Endothelial cell (in vitro differentiated cells): ENCODE measurements around the gene CKAP2L. TPM values are rescaled to one million over a fixed set of nuclear protein-coding genes. Genes with fewer than 3 reads are reported as not detected.
A peak's percentile ranks its signal among the peaks of the same experiment; 100 is the strongest.

Experiments used
- DNase-seq: peaks from one replicate; pipeline ENCODE4 v3.0.0; 2021; ENCODE audit warnings: low spot score
- H3K27ac Mint-ChIP-seq: one replicate; pipeline ENCODE4 v1.8.0; 2021; ENCODE audit warnings: mixed read lengths, inconsistent platforms; ENCODE audit not compliant: unreplicated experiment
- H3K27me3 Mint-ChIP-seq: one replicate; pipeline ENCODE4 v1.8.0; 2021; ENCODE audit warnings: mild to moderate bottlenecking, moderate library complexity, mixed read lengths, inconsistent platforms; ENCODE audit not compliant: unreplicated experiment
- H3K36me3 Mint-ChIP-seq: one replicate; pipeline ENCODE4 v1.8.0; 2021; ENCODE audit warnings: mild to moderate bottlenecking, low read depth, mixed read lengths, inconsistent platforms; ENCODE audit not compliant: unreplicated experiment
- H3K4me1 Mint-ChIP-seq: one replicate; pipeline ENCODE4 v1.8.0; 2021; ENCODE audit warnings: mild to moderate bottlenecking, mixed read lengths, inconsistent platforms; ENCODE audit not compliant: unreplicated experiment
- H3K4me3 Mint-ChIP-seq: one replicate; pipeline ENCODE4 v1.8.0; 2021; ENCODE audit warnings: mild to moderate bottlenecking, mixed read lengths, inconsistent platforms; ENCODE audit not compliant: unreplicated experiment
- H3K9me3 Mint-ChIP-seq: one replicate; pipeline ENCODE4 v1.8.0; 2021; ENCODE audit warnings: mixed read lengths, inconsistent platforms; ENCODE audit not compliant: unreplicated experiment
- CTCF ChIP-seq: fragments of 200-600 bp; sonication (generic); IDR thresholded peaks from one replicate; pipeline ENCODE4 v1.5.0; 2021; ENCODE audit warnings: antibody characterized with exemption; ENCODE audit not compliant: unreplicated experiment
- total RNA-seq: library from RNA; stranded (reverse); fragmentation: NEBNext Ultra II Directional; extraction: Animal tissue kit (Norgen Biotek cat#: 25700); gene quantifications from one replicate; pipeline ENCODE4 v1.2.1, GENCODE V29; 2021; ENCODE audit not compliant: unreplicated experiment

The CKAP2L gene
- total RNA-seq, 1 donor from 2014 or later, result 5.5 TPM

GRCh38 chr2:112772911-112773475 lies 8.6 kb upstream of the CKAP2L start:
- Mint-ChIP-seq H3K4me3 (no peak overlapping the region), H3K27ac (no peak overlapping the region), H3K9me3 (peaks cover 1% of the 10 kb centered on the region), H3K4me1 (no peaks in the 10 kb centered on the region), H3K36me3 (no peaks in the 10 kb centered on the region), H3K27me3 (no peaks in the 10 kb centered on the region)
- no peak for TF ChIP-seq CTCF
- DNase-seq, result no peak

- peaks cover 4% of the 10 kb centered on the region for H3K36me3 Mint-ChIP-seq
- TF ChIP-seq CTCF, result no peak
- H3K27ac Mint-ChIP-seq, result no peak overlapping the region
- H3K9me3 Mint-ChIP-seq, result peaks cover 4% of the 10 kb centered on the region
- no peak for DNase-seq
- no peak overlapping the region for H3K4me3 Mint-ChIP-seq
- H3K27me3 Mint-ChIP-seq, result no peaks in the 10 kb centered on the region
- no peaks in the 10 kb centered on the region for H3K4me1 Mint-ChIP-seq
Measured at GRCh38 chr2:112772322-112772721, 7.9 kb upstream of the CKAP2L start.

- Mint-ChIP-seq H3K9me3 (peaks cover 4% of the 10 kb centered on the region), H3K4me3 (no peak overlapping the region)
Measured at GRCh38 chr2:112768432-112768831, 4.0 kb upstream of the CKAP2L start.

GRCh38 chr2:112767693-112768330 lies 3.4 kb upstream of the CKAP2L start:
- TF ChIP-seq CTCF, result no peak
- Mint-ChIP-seq H3K27me3 (peaks cover 3% of the 10 kb centered on the region), H3K36me3 (peaks cover 4% of the 10 kb centered on the region), H3K27ac (no peak overlapping the region), H3K9me3 (peaks cover 4% of the 10 kb centered on the region), H3K4me3 (no peak overlapping the region), H3K4me1 (peaks cover 8% of the 10 kb centered on the region)
- DNase-seq, result no peak

More at GRCh38 chr2:112768432-112768831, 4.0 kb upstream of the CKAP2L start:
- Mint-ChIP-seq H3K27me3 (peaks cover 3% of the 10 kb centered on the region), H3K36me3 (peaks cover 4% of the 10 kb centered on the region), H3K4me1 (peaks cover 6% of the 10 kb centered on the region), H3K27ac (no peak overlapping the region)
- TF ChIP-seq CTCF, result peak; percentile 30
- DNase-seq, result no peak

GRCh38 chr2:112765251-112765650 lies 842 bp upstream of the CKAP2L start:
- Mint-ChIP-seq H3K27me3 (peaks cover 3% of the 10 kb centered on the region), H3K4me3 (peak overlapping the region; percentile 99), H3K36me3 (peaks cover 4% of the 10 kb centered on the region), H3K4me1 (peaks cover 8% of the 10 kb centered on the region), H3K27ac (no peak overlapping the region), H3K9me3 (peaks cover 4% of the 10 kb centered on the region)
- no peak for DNase-seq
- TF ChIP-seq CTCF, result no peak
